Caco-2 (cell line): ENCODE measurements around the gene IQCC. TPM values are rescaled to one million over a fixed set of nuclear protein-coding genes. Genes with fewer than 3 reads are reported as not detected.
"Not testable (repeated sequence)": the region's sequence is repeated elsewhere in the genome, so short reads cannot be mapped to it uniquely, and the experiment has no call there.

Experiments used
- Bru-seq: library from RNA; stranded (reverse); fragments of 400-500 nt; gene quantifications from one replicate; lab custom pipeline; 2021; lab: Mats Ljungman, UMichigan
- BruChase-seq, 2 experiments: library from RNA; stranded (reverse); fragments of 400-500 nt; gene quantifications; one replicate each; lab custom pipeline; 2021; lab: Mats Ljungman, UMichigan
- BruUV-seq: library from RNA; stranded (reverse); fragments of 400-500 nt; replicated peaks from 2 replicates; lab custom pipeline; 2021; lab: Mats Ljungman, UMichigan
- CTCF ChIA-PET: fragments of 300-600 bp; sonication (Branson Sonifier 250); formaldehyde crosslinking; loops from one replicate; lab custom pipeline; 2022; ENCODE audit warnings: antibody characterized with exemption; lab: Charles Lee
- POLR2A ChIA-PET: fragments of 300-600 bp; sonication (Branson Sonifier 250); formaldehyde crosslinking; loops from one replicate; lab custom pipeline; 2022; ENCODE audit warnings: antibody characterized with exemption; lab: Charles Lee
- DNase-seq, 2 experiments: peaks; one replicate each; pipeline versions ENCODE4 v3.0.0 to v3.0.0-alpha.2; 2020 to 2022
- H3K27me3 ChIP-seq: replicated peaks from 2 replicates; pipeline ENCODE4 v1.6.0; 2011; ENCODE audit warnings: low read length; ENCODE audit not compliant: control insufficient read depth, insufficient read depth
- H3K36me3 ChIP-seq: 2 replicates; pipeline ENCODE4 v1.5.1; 2011; ENCODE audit warnings: low read length; ENCODE audit not compliant: control insufficient read depth, insufficient read depth
- H3K4me1 ChIP-seq: fragments of 250-450 bp; sonication (Bioruptor Pico); 2 replicates; pipeline ENCODE4 v1.5.1; 2020; ENCODE audit warnings: mild to moderate bottlenecking
- H3K4me3 ChIP-seq: 2 replicates; pipeline ENCODE4 v1.5.1; 2011; ENCODE audit warnings: low read depth, mild to moderate bottlenecking, control low read depth, low read length
- H3K9me3 ChIP-seq: fragments of 250-450 bp; sonication (Bioruptor Pico); 2 replicates; pipeline ENCODE4 v1.5.1; 2020; ENCODE audit warnings: mild to moderate bottlenecking, moderate library complexity
- H3K27ac Mint-ChIP-seq: one replicate; pipeline ENCODE4 v1.8.0; 2022; ENCODE audit warnings: mixed read lengths; ENCODE audit not compliant: unreplicated experiment
- H3K27me3 Mint-ChIP-seq: one replicate; pipeline ENCODE4 v1.8.0; 2022; ENCODE audit warnings: mixed read lengths; ENCODE audit not compliant: insufficient read depth, unreplicated experiment
- H3K36me3 Mint-ChIP-seq: one replicate; pipeline ENCODE4 v1.8.0; 2022; ENCODE audit warnings: mild to moderate bottlenecking, mixed read lengths; ENCODE audit not compliant: insufficient read depth, unreplicated experiment
- H3K4me1 Mint-ChIP-seq: one replicate; pipeline ENCODE4 v1.8.0; 2022; ENCODE audit warnings: low read depth, mixed read lengths; ENCODE audit not compliant: unreplicated experiment
- H3K4me3 Mint-ChIP-seq: one replicate; pipeline ENCODE4 v1.8.0; 2022; ENCODE audit warnings: mild to moderate bottlenecking, moderate library complexity, mixed read lengths; ENCODE audit not compliant: unreplicated experiment
- H3K9me3 Mint-ChIP-seq: one replicate; pipeline ENCODE4 v1.8.0; 2022; ENCODE audit warnings: mixed read lengths; ENCODE audit not compliant: unreplicated experiment
- intact Hi-C: fragments of 100-400 bp; cut with micrococcal nuclease; formaldehyde crosslinking; loops from one replicate; pipeline ENCODE4 v1.10.0; 2022; ENCODE audit not compliant: unreplicated experiment
- long read RNA-seq: library from polyadenylated mRNA; stranded (forward); transcript quantifications from one replicate; pipeline ENCODE4 v2.0.0, GENCODE V29; 2022
- total RNA-seq: library from RNA; stranded (reverse); gene quantifications from 2 replicates; pipeline ENCODE4 v1.2.3, GENCODE V29; 2022
- TF ChIP-seq, protein P1 (sequence below), 2 experiments: fragments of 200-600 bp in 1 of 2; IDR thresholded peaks; 1 replicate in 1 of 2; 2 replicates in 1 of 2; pipeline versions ENCODE4 v1.5.1 to v1.8.0; 2011 to 2022; ENCODE audit warnings: antibody characterized with exemption in 1 of 2, control low read depth in 1 of 2, inconsistent platforms in 1 of 2, low read depth in 1 of 2, low read length in 1 of 2, mild to moderate bottlenecking in 1 of 2, moderate library complexity in 1 of 2; ENCODE audit not compliant: insufficient read depth in 1 of 2, severe bottlenecking in 1 of 2, unreplicated experiment in 1 of 2

The IQCC gene
- 3.4 and 3.5 TPM in 2 replicates for total RNA-seq
- Bru-seq, nascent RNA: percentile 54 among the genes with signal in this experiment
- percentile 57 among the genes with signal in this experiment for BruChase-seq, experiment 1, labeled RNA remaining after a 2-hour chase
- BruChase-seq, experiment 2, labeled RNA remaining after a 6-hour chase: percentile 53 among the genes with signal in this experiment
- long read RNA-seq, partial matches to known transcripts: 2 of 9 reads
- long read RNA-seq, other reads (novel, unspliced or antisense): 3 of 9 reads

- Histone ChIP-seq H3K36me3 (no peaks in the 10 kb centered on the region), H3K4me1 (peaks cover 4% of the 10 kb centered on the region; the same call in 1 of the 2 replicates), H3K4me3 (peak within 1 kb of the TSS; percentile 68), H3K27me3 (no peaks in the 10 kb centered on the region), H3K9me3 (no peaks in the 10 kb centered on the region)
- TF ChIP-seq, protein P1, sequence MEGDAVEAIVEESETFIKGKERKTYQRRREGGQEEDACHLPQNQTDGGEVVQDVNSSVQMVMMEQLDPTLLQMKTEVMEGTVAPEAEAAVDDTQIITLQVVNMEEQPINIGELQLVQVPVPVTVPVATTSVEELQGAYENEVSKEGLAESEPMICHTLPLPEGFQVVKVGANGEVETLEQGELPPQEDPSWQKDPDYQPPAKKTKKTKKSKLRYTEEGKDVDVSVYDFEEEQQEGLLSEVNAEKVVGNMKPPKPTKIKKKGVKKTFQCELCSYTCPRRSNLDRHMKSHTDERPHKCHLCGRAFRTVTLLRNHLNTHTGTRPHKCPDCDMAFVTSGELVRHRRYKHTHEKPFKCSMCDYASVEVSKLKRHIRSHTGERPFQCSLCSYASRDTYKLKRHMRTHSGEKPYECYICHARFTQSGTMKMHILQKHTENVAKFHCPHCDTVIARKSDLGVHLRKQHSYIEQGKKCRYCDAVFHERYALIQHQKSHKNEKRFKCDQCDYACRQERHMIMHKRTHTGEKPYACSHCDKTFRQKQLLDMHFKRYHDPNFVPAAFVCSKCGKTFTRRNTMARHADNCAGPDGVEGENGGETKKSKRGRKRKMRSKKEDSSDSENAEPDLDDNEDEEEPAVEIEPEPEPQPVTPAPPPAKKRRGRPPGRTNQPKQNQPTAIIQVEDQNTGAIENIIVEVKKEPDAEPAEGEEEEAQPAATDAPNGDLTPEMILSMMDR (IDR thresholded peaks at IDR 0.05; ENCODE audit: insufficient read depth in 1 of 2, low read depth in 1 of 2, low read length in 1 of 2, severe bottlenecking in 1 of 2, unreplicated experiment in 1 of 2): peak; percentile 9 to 28
- Mint-ChIP-seq H3K27me3 (no peaks in the 10 kb centered on the region), H3K36me3 (peaks cover 23% of the 10 kb centered on the region), H3K4me3 (peak within 1 kb of the TSS; percentile 90), H3K4me1 (no peaks in the 10 kb centered on the region), H3K9me3 (no peaks in the 10 kb centered on the region), H3K27ac (peak within 1 kb of the TSS; percentile 89)
- ChIA-PET CTCF (interaction anchor here (1.6 kb wide), 1 partner anchor 10 kb away, joined by 5 read pairs; no protein-coding TSS in a partner anchor), POLR2A (interaction anchor here (0.7 to 0.8 kb wide), 2 partner anchors 10 to 27 kb away, joined by 3 to 4 read pairs; partner anchors contain the start of gene TXLNA)
- DNase-seq: peak; percentile 89 to 91
- intact Hi-C loops: no loop called here
- TSS peak; percentile 70 for BruUV-seq
Measured at GRCh38 chr1:32205401-32206370, at the start of gene IQCC. IQCC (plus strand) TSS chr1:32205671; CDS start chr1:32205682, 11 bp downstream.

DNA sequence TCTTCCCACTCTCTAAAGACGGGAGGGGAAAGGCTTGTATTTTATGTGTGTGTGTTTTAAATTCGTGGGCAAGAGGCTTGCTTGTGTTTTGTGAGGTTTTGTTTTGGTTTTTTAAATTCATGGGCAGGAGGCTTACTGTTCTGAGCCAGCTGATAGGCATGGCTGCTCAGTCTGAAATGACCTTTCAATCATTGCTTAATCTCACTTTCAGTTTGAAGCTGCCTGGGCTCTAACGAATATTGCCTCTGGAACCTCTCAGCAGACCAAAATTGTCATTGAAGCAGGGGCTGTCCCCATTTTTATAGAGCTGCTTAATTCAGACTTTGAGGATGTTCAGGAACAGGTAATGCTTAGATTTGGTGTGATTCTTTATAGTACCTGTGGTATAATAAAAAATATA is 46.3 kb upstream of the IQCC start:
- no peaks in the 10 kb centered on the region for H3K9me3 ChIP-seq
- Mint-ChIP-seq H3K9me3 (no peaks in the 10 kb centered on the region), H3K27ac (no peak overlapping the region), H3K36me3 (peaks cover 41% of the 10 kb centered on the region), H3K4me1 (no peaks in the 10 kb centered on the region), H3K4me3 (no peak overlapping the region), H3K27me3 (no peaks in the 10 kb centered on the region)
- DNase-seq: no peak
- H3K36me3 ChIP-seq: no peaks in the 10 kb centered on the region
- no peak overlapping the region for H3K4me3 ChIP-seq
- H3K4me1 ChIP-seq: no peaks in the 10 kb centered on the region
- intact Hi-C loops: no loop called here
- ChIA-PET POLR2A (no interaction called here), CTCF (no interaction called here)
- TF ChIP-seq, protein P1 (IDR thresholded peaks at IDR 0.05; ENCODE audit: insufficient read depth in 1 of 2, low read depth in 1 of 2, low read length in 1 of 2, severe bottlenecking in 1 of 2, unreplicated experiment in 1 of 2): no peak
- BruUV-seq: no TSS peak
- no peaks in the 10 kb centered on the region for H3K27me3 ChIP-seq

DNA sequence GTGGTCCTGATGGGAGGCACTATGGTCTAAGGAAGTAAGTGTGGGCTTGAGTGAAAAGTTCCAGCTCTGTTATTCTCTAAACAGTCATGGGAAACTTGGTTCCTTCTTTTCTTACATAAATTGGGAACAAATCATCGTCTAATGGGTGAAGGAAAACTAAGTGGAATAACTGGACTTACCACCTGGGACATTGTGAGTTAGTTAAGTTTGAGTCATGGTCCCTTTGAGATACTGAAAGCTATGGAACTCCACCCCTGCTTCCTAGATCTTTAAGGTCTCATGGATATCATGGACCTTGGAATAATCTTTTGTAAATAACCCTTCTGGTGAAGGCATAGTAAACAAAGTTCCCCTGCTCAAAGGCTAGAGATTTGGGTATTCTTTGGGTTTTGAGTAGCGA is 42.1 kb upstream of the IQCC start:
- Mint-ChIP-seq H3K4me1 (no peaks in the 10 kb centered on the region), H3K4me3 (no peak overlapping the region), H3K36me3 (peaks cover 49% of the 10 kb centered on the region), H3K27ac (no peak overlapping the region), H3K9me3 (no peaks in the 10 kb centered on the region), H3K27me3 (no peaks in the 10 kb centered on the region)
- no peaks in the 10 kb centered on the region for H3K9me3 ChIP-seq
- H3K36me3 ChIP-seq: no peaks in the 10 kb centered on the region
- no peak for DNase-seq
- POLR2A ChIA-PET: no interaction called here
- no TSS peak for BruUV-seq
- H3K4me3 ChIP-seq: no peak overlapping the region
- H3K27me3 ChIP-seq: no peaks in the 10 kb centered on the region
- intact Hi-C loops: no loop called here
- H3K4me1 ChIP-seq: no peaks in the 10 kb centered on the region
- TF ChIP-seq, protein P1 (IDR thresholded peaks at IDR 0.05; ENCODE audit: insufficient read depth in 1 of 2, low read depth in 1 of 2, low read length in 1 of 2, severe bottlenecking in 1 of 2, unreplicated experiment in 1 of 2): no peak
- CTCF ChIA-PET: no interaction called here

GRCh38 chr1:32165633-32166032 is 39.8 kb upstream of the IQCC start:
- DNase-seq, H3K27ac Mint-ChIP-seq, H3K4me1 ChIP-seq, POLR2A ChIA-PET, H3K27me3 Mint-ChIP-seq, BruUV-seq, H3K4me3 Mint-ChIP-seq, H3K9me3 ChIP-seq, intact Hi-C loops, H3K27me3 ChIP-seq, CTCF ChIA-PET, H3K36me3 ChIP-seq, H3K4me3 ChIP-seq, H3K9me3 Mint-ChIP-seq, H3K4me1 Mint-ChIP-seq: not testable (repeated sequence)
- peaks cover 61% of the 10 kb centered on the region for H3K36me3 Mint-ChIP-seq
